Cardiac muscle cell (in vitro differentiated cells and primary cell): ENCODE results near the gene AVPI1. TPM values are rescaled to one million over a fixed set of nuclear protein-coding genes. Genes with fewer than 3 reads are reported as not detected.
A peak's percentile ranks its signal among the peaks of the same experiment; 100 is the strongest.

Experiments used
- DNase-seq, 2 donors: peaks; one replicate each; pipeline versions ENCODE4 v3.0.0 to v3.0.0-alpha.2; 2010 to 2017; ENCODE audit warnings: low read depth in 1 of 2, low spot score in 1 of 2
- H3K27ac ChIP-seq: fragments of 200-600 bp; sonication (generic); 2 replicates; pipeline ENCODE4 v1.5.1; 2016
- H3K27me3 ChIP-seq: fragments of 200-600 bp; sonication (generic); 2 replicates; pipeline ENCODE4 v1.6.0; 2016; ENCODE audit warnings: control low read depth
- H3K36me3 ChIP-seq: fragments of 200-600 bp; sonication (generic); 2 replicates; pipeline ENCODE4 v1.5.1; 2016; ENCODE audit warnings: control low read depth
- H3K4me1 ChIP-seq: fragments of 200-600 bp; sonication (generic); 2 replicates; pipeline ENCODE4 v1.8.1; 2017; ENCODE audit warnings: low read depth, mild to moderate bottlenecking, mixed run types
- H3K4me3 ChIP-seq: fragments of 200-600 bp; sonication (generic); 2 replicates; pipeline ENCODE4 v1.5.1; 2016; ENCODE audit warnings: mild to moderate bottlenecking
- H3K9me3 ChIP-seq: fragments of 200-600 bp; sonication (generic); 2 replicates; pipeline ENCODE4 v1.5.1; 2017; ENCODE audit warnings: low read depth, mild to moderate bottlenecking, control low read depth
- polyA plus RNA-seq: library from polyadenylated mRNA; unstranded; fragments of >200 nt; fragmentation: Nextera tagmentation; extraction: Ambion mirVana; gene quantifications from 2 replicates; pipeline ENCODE4 v1.2.1, GENCODE V29; 2016
- total RNA-seq: library from RNA; depleted of rRNA; stranded (reverse); fragments of >200 nt; gene quantifications from 2 replicates; pipeline ENCODE4 v1.2.3, GENCODE V29; 2016
- TF ChIP-seq, protein P1 (sequence below): IDR thresholded peaks from 2 replicates; pipeline ENCODE4 v1.5.1; 2012; ENCODE audit warnings: low read depth, mild to moderate bottlenecking, low read length

AVPI1 gene
- total and polyA plus RNA-seq, 2 experiments from 2014 or later = 8.7 to 15.8 TPM

GRCh38 chr10:97683556-97684367 lies 3.3 kb downstream of the AVPI1 start:
- Histone ChIP-seq H3K4me3 (no peak overlapping the region), H3K4me1 (peaks cover 16% of the 10 kb centered on the region), H3K27me3 (no peaks in the 10 kb centered on the region), H3K36me3 (no peaks in the 10 kb centered on the region), H3K9me3 (no peaks in the 10 kb centered on the region), H3K27ac (peak overlapping the region; percentile 49)
- TF ChIP-seq, protein P1, sequence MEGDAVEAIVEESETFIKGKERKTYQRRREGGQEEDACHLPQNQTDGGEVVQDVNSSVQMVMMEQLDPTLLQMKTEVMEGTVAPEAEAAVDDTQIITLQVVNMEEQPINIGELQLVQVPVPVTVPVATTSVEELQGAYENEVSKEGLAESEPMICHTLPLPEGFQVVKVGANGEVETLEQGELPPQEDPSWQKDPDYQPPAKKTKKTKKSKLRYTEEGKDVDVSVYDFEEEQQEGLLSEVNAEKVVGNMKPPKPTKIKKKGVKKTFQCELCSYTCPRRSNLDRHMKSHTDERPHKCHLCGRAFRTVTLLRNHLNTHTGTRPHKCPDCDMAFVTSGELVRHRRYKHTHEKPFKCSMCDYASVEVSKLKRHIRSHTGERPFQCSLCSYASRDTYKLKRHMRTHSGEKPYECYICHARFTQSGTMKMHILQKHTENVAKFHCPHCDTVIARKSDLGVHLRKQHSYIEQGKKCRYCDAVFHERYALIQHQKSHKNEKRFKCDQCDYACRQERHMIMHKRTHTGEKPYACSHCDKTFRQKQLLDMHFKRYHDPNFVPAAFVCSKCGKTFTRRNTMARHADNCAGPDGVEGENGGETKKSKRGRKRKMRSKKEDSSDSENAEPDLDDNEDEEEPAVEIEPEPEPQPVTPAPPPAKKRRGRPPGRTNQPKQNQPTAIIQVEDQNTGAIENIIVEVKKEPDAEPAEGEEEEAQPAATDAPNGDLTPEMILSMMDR = no peak
- peak in 1 of 2 donors; percentile 50 for DNase-seq

GRCh38 chr10:97682042-97682441 lies 5.0 kb downstream of the AVPI1 start:
- no peaks in the 10 kb centered on the region for H3K36me3 ChIP-seq
- no peaks in the 10 kb centered on the region for H3K27me3 ChIP-seq
- peaks cover 5% of the 10 kb centered on the region for H3K4me1 ChIP-seq
- no peak overlapping the region for H3K4me3 ChIP-seq
- TF ChIP-seq, protein P1 = no peak
- peak overlapping the region; percentile 43 for H3K27ac ChIP-seq
- DNase-seq = no peak
- H3K9me3 ChIP-seq = no peaks in the 10 kb centered on the region

DNA sequence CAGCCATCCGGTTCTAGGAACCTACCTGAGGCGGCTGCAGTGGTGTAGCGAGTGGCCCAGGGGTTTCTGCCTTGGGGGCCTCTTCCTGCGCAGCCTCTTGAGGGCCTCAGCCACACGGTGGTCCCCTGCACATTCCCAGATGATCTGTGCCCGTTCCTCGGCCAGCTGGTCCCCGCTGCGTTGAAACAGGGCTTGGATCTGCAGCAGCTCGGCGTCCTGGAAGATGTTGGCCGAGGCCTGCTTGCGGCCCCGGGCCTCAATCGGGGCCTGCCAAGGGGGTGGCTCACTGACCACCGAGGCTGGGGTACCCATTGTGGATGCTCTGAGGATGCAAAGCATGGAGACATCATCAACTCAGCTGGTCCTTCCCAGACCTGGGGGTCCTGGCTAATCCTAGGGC lies 7.4 kb downstream of the AVPI1 start:
- Histone ChIP-seq H3K4me3 (no peak overlapping the region), H3K4me1 (peaks cover 5% of the 10 kb centered on the region), H3K27me3 (no peaks in the 10 kb centered on the region), H3K27ac (no peak overlapping the region), H3K9me3 (no peaks in the 10 kb centered on the region), H3K36me3 (peaks cover 5% of the 10 kb centered on the region)
- TF ChIP-seq, protein P1 = no peak
- DNase-seq = no peak

- H3K36me3 ChIP-seq = peaks cover 15% of the 10 kb centered on the region
- peaks cover 2% of the 10 kb centered on the region for H3K4me1 ChIP-seq
- peak; percentile 69 to 70 for DNase-seq
- no peaks in the 10 kb centered on the region for H3K9me3 ChIP-seq
- no peak overlapping the region for H3K4me3 ChIP-seq
- no peaks in the 10 kb centered on the region for H3K27me3 ChIP-seq
- H3K27ac ChIP-seq = no peak overlapping the region
- TF ChIP-seq, protein P1 = peak; percentile 81
Observed at GRCh38 chr10:97676770-97677581, 10.1 kb downstream of the AVPI1 start.

GRCh38 chr10:97675222-97675621 lies 11.8 kb downstream of the AVPI1 start:
- Histone ChIP-seq H3K4me3 (no peak overlapping the region), H3K36me3 (peaks cover 15% of the 10 kb centered on the region), H3K9me3 (no peaks in the 10 kb centered on the region), H3K27ac (no peak overlapping the region), H3K27me3 (no peaks in the 10 kb centered on the region), H3K4me1 (no peaks in the 10 kb centered on the region)
- DNase-seq = no peak
- TF ChIP-seq, protein P1 = no peak
